ENCODE results near the gene GPATCH3. TPM values are rescaled to one million over a fixed set of nuclear protein-coding genes. Genes with fewer than 3 reads are reported as not detected.
"Not testable (repeated sequence)": the region's sequence is repeated elsewhere in the genome, so short reads cannot be mapped to it uniquely, and the experiment has no call there.

Gene GPATCH3, protein sequence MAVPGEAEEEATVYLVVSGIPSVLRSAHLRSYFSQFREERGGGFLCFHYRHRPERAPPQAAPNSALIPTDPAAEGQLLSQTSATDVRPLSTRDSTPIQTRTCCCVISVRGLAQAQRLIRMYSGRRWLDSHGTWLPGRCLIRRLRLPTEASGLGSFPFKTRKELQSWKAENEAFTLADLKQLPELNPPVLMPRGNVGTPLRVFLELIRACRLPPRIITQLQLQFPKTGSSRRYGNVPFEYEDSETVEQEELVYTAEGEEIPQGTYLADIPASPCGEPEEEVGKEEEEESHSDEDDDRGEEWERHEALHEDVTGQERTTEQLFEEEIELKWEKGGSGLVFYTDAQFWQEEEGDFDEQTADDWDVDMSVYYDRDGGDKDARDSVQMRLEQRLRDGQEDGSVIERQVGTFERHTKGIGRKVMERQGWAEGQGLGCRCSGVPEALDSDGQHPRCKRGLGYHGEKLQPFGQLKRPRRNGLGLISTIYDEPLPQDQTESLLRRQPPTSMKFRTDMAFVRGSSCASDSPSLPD
- 10 to 100 TPM in 6 of 12 donors, 1 to 10 TPM in 5, not detected in 1; 7.4 to 12.3 (median 10.1) TPM for polyA plus RNA-seq (ENCODE audit: insufficient read length in 12 of 12)
- long read RNA-seq, donor 1, partial matches to known transcripts, result 7 of 12 reads
- long read RNA-seq, donor 1, other reads (novel, unspliced or antisense), result 0 of 12 reads
- long read RNA-seq, donor 2, transcript GPATCH3-201 (7 exons, 2,123 nt), result major isoform, 5 of 5 reads
- long read RNA-seq, donor 2, partial matches to known transcripts, result 0 of 5 reads
- long read RNA-seq, donor 2, other reads (novel, unspliced or antisense), result 0 of 5 reads
- long read RNA-seq, donor 3, result 0 reads
- long read RNA-seq, donor 4, partial matches to known transcripts, result 0 of 1 reads
- long read RNA-seq, donor 4, other reads (novel, unspliced or antisense), result 0 of 1 reads
- long read RNA-seq, donor 5, partial matches to known transcripts, result 0 of 2 reads
- long read RNA-seq, donor 5, other reads (novel, unspliced or antisense), result 0 of 2 reads
- long read RNA-seq, donor 6, partial matches to known transcripts, result 0 of 1 reads
- long read RNA-seq, donor 6, other reads (novel, unspliced or antisense), result 0 of 1 reads
- long read RNA-seq, donor 7, partial matches to known transcripts, result 0 of 4 reads
- long read RNA-seq, donor 7, other reads (novel, unspliced or antisense), result 0 of 4 reads
- long read RNA-seq, donor 8, transcript GPATCH3-201 (7 exons, 2,123 nt), result major isoform, 5 of 5 reads
- long read RNA-seq, donor 8, partial matches to known transcripts, result 0 of 5 reads
- long read RNA-seq, donor 8, other reads (novel, unspliced or antisense), result 0 of 5 reads
- long read RNA-seq, donor 9, partial matches to known transcripts, result 0 of 2 reads
- long read RNA-seq, donor 9, other reads (novel, unspliced or antisense), result 0 of 2 reads
- long read RNA-seq, donor 10, partial matches to known transcripts, result 0 of 1 reads
- long read RNA-seq, donor 10, other reads (novel, unspliced or antisense), result 0 of 1 reads
- long read RNA-seq, donor 11, partial matches to known transcripts, result 0 of 2 reads
- long read RNA-seq, donor 11, other reads (novel, unspliced or antisense), result 0 of 2 reads

GRCh38 chr1:26900001-26900814, at the start of gene GPATCH3:
Gene GPATCH3, minus strand, starts transcription at chr1:26900467. Its CDS starts 25 bp downstream, at chr1:26900442.
- peak; percentile 94 for DNase-seq

DNA sequence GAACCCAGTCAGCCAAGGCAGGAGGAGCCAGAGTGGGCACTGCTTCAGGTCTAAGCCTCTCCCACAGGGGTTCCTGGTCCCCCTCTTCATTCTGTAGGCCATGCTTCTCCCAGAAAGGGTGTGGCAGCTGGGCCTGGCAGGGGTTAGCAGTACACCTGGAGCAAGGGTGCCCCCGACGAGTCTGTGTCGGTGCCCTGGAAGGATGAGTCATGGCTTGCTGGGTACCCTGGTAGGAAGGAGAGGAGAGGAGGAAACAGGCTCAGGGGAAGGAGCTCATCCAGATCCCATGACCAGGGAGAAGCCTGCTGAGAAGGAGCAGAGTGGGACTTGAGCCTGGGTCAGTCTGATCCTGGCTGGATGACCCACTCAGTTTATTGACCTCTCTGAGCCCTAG, 49.7 kb upstream of the GPATCH3 start:
- DNase-seq, result no peak

GRCh38 chr1:26949266-26949925, 49.1 kb upstream of the GPATCH3 start:
- DNase-seq, result no peak

DNA sequence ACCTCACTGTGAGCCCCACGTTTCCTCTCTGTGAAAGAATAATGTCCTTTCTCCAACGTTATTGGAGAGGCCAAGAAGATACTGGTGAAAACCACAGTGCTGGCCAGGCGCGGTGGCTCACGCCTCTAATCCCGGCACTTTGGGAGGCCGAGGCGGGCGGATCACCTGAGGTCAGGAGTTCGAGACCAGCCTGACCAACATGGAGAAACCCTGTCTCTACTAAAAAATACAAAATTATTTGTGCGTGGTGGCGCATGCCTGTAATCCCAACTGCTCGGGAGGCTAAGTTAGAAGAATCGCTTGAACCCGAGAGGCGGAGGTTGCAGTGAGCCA, 48.4 kb upstream of the GPATCH3 start:
- not testable (repeated sequence) for DNase-seq

- no peak for DNase-seq
These were observed 46.0 kb upstream of the GPATCH3 start for GRCh38 chr1:26946270-26946669.

- no peak for DNase-seq
These were observed 45.5 kb upstream of the GPATCH3 start for GRCh38 chr1:26945728-26946127.

GRCh38 chr1:26945138-26945537, 44.9 kb upstream of the GPATCH3 start:
- DNase-seq, result no peak

DNA sequence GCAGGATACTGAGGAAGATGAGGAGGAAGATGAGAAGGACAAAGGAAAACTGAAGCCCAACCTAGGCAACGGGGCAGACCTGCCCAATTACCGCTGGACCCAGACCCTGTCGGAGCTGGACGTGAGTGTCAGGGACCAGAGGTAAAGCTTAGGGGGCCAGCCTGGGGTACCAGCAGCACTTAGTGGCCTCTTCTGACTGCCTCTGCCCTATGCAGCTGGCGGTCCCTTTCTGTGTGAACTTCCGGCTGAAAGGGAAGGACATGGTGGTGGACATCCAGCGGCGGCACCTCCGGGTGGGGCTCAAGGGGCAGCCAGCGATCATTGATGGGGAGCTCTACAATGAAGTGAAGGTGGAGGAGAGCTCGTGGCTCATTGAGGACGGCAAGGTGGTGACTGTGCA, 42.4 kb upstream of the GPATCH3 start:
- no peak for DNase-seq

DNA sequence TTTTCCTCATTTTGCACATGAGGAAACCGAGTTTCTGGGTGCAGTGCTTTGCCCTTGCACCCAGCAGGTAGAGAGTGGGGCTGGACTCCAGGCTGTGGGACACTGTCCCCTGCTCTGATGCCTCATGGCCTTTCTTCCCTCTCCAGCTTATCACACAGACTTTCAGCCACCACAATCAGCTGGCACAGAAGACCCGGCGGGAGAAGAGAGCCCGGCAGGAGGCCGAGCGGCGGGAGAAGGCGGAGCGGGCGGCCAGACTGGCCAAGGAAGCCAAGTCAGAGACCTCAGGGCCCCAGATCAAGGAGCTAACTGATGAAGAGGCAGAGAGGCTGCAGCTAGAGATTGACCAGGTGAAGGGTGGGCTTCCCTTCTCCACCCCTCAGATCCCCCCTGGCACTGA, 41.0 kb upstream of the GPATCH3 start:
- no peak for DNase-seq

- DNase-seq, result no peak
These were observed 38.4 kb upstream of the GPATCH3 start for GRCh38 chr1:26938659-26939025.

DNA sequence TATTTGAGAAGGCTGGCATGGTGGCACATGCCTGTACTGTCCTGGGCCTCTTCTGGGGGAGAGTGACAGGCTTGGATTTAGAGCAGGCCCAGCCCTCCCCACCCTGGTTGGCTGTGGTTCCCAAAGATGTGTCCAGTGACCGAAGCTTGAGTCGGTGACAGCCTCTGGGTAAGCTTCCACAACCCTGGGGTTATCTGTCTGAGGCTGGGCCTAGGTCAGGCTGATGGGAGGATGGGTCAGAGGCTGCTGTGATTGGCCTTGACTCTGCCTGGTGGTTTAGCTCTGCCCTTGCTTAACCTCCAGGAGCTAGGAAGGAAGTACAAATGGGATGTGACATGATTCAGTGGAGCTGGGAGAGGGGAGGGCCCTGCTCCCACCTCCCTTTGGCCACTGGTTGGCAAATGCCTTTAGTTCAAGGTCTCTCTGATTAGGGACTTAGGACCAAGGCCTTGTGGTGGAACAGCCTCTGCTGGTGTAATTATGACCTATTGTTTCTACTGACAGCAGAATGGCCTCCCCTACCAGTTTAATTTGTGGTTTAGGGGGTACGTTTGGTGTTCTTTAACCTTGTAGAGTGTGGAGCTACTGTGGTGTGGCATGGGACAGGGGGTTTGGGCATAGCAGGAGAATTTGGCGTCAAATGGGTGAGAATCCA, 37.9 kb upstream of the GPATCH3 start:
- DNase-seq, result no peak

DNA sequence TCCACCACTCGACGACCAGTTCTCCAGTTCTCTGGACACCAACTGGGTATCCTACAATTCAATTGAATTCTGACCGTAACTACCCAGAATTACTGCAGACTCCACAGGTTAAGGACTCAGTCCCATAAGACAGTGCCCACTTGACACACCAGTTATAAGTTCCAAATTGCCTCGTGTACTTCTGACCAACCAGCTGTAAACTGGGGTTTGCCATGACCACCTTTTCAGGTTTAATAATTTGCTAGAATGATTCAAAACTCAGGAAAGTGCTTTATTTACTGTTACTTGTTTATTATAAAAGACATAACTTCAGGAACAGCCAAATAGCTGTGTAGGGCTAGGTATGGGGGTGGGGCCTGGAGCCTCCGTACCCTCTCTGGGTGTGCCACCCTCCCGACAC, 36.6 kb upstream of the GPATCH3 start:
- no peak for DNase-seq

DNA sequence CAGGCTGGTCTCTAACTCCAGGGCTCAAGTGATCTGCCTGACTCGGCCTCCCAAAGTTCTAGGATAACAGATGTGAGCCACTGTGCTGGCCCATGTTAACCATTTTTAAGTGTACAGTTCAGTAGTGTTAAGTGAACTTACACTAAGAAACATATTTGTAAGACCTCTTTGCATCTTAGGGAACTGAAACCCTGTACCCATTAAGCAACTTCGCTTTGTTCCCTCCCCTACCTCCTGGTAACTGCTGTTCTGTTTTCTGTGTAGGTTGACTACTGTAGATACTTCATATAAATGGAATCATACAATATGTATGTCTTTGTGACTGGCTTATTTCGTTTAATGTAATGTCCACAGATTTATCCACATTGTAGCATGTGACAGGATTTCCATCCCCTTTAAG, 32.3 kb upstream of the GPATCH3 start:
- DNase-seq, result no peak

DNA sequence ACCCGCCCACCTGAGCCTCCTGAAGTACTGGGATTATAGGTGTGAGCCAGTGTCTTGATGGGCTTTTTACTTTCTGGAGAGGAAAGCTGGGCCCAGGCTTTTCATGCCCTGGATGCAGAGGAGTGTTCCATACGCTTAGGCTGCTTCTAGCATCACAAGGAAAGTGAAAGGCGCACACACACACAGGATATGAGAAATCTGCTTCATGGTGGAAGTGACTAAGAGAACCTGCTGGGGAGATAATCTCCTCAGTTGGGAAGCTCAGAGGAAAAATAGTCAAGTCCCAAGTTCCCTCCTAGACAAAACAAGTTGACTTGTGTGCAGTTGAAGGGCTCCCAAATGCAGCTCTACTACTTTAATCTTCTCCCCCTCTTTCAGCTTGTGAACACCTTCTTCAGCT, 23.4 kb upstream of the GPATCH3 start:
- no peak for DNase-seq

DNA sequence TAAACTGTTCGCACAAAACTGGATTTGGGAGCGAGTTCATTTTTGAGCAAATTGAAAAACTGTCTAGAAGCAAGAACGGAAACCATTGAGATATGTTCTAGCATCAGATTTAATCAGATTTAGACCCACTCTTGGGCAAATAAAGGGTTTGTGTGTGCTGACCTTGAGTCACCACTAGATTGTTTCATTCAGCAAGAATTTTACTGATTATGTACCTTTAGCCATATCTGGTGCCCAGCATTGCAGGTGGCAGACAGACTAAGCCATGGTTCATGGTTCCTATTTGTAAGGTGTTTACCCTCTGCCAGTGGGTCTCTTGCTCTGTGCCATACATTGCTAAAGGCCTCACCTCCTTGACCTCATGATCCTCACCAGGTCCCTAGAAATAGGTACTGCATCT, 22.6 kb upstream of the GPATCH3 start:
- no peak for DNase-seq

- DNase-seq, result no peak
These were observed 22.1 kb upstream of the GPATCH3 start for GRCh38 chr1:26922431-26922729.

DNA sequence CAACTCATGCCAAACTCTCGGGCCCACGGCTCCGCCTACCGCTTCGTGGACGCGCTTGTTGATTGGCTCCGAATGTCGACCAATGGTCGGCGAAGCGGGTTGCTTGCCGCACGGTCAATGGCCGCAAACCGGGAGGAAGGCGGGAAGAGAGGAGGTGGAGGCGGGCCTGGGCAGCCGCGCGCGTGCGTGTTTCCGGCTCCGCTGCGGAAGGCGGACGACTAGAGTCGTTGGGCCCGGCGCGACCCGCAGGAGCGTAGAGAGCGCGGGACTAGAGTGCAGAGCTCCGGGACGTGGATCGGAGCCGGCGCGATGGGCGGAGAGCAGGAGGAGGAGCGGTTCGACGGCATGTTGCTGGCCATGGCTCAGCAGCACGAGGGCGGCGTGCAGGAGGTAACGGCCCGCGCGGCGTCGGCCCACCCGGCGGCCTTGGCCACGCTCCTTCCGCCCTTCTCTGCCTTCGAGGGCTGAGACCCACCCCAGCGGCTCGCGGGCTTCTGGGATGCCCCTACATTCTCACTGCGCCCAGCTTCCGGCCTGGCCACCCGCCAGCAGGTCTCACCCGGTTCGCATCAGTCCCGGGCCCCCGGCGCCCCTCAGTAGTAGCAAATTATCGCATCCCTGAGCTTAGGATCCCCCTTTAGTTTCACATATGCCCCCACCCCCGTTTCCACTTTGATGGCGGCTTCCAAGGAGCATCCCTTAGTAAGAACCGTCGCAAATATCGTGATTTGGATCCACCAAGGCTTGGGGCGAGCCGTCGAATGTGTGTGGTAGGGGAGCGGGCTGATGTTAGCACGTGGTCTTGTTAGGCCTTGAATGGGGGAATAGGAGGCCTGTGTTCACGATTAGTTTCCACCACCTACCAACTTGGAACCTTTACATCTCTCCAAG, 21.5 kb upstream of the GPATCH3 start, which contains the start of gene NUDC:
Gene NUDC, plus strand, starts transcription at position 204 of the 891 bp plus-strand sequence. Its CDS starts 106 bp downstream, at position 310.
- peak; percentile 97 for DNase-seq

- no peak for DNase-seq
These were observed 20.9 kb upstream of the GPATCH3 start for GRCh38 chr1:26921126-26921539.

All from muscle of arm (tissue), 14 donors.